Esophagus squamous epithelium (tissue), 4 donors: ENCODE measurements around the gene MACIR.

ENCODE experiments used
- POLR2A ChIP-seq, 4 donors: fragments of 450-650 bp; IDR thresholded peaks; one replicate each; pipeline ENCODE4 v1.6.1; 2017; ENCODE audit warnings: antibody characterized with exemption in 4 of 4, mild to moderate bottlenecking in 4 of 4, moderate library complexity in 3 of 4
- TF ChIP-seq, protein P1 (sequence below), 6 experiments: fragments of 450-650 bp in 4 of 6; fragments of 200-600 bp in 2 of 6; sonication (generic) in 2 of 6; IDR thresholded peaks; one replicate each; pipeline ENCODE4 v1.5.1; 2016 to 2019; ENCODE audit warnings: antibody characterized with exemption in 6 of 6, mild to moderate bottlenecking in 4 of 6, moderate library complexity in 4 of 6

DNA sequence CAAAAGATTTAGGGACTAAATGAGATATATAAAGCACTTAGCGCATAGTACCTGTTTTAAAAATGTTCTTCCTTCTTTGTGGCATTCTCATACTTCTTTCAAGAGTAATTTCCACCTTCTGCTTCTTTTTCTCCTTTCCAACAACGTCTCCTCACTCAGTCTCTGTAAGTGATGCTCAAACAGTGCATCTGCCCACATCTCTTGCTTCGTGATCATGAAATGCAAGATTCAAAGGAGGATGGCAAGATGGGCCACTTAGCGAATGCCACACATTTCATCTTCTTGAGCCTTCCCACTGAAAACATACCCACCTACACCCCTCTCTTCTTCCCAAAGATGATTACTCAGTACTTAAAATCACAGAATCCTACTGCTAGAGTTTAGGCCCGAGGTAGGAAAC lies 36.9 kb downstream of the MACIR start:
- TF ChIP-seq, protein P1, sequence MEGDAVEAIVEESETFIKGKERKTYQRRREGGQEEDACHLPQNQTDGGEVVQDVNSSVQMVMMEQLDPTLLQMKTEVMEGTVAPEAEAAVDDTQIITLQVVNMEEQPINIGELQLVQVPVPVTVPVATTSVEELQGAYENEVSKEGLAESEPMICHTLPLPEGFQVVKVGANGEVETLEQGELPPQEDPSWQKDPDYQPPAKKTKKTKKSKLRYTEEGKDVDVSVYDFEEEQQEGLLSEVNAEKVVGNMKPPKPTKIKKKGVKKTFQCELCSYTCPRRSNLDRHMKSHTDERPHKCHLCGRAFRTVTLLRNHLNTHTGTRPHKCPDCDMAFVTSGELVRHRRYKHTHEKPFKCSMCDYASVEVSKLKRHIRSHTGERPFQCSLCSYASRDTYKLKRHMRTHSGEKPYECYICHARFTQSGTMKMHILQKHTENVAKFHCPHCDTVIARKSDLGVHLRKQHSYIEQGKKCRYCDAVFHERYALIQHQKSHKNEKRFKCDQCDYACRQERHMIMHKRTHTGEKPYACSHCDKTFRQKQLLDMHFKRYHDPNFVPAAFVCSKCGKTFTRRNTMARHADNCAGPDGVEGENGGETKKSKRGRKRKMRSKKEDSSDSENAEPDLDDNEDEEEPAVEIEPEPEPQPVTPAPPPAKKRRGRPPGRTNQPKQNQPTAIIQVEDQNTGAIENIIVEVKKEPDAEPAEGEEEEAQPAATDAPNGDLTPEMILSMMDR (IDR thresholded peaks at IDR 0.05): no peak
- no peak for TF ChIP-seq POLR2A (IDR thresholded peaks at IDR 0.05)
